Activated CD4-positive, alpha-beta T cell treated with anti-CD3 and anti-CD28 coated beads for 36 hours (primary cell): Measurements from ENCODE around the gene POLD3. TPM values are rescaled to one million over a fixed set of nuclear protein-coding genes. Genes with fewer than 3 reads are reported as not detected.
A peak's percentile ranks its signal among the peaks of the same experiment; 100 is the strongest.

Source experiments
- ATAC-seq: fragments of 200-7000 bp; cut with Tn5 transposase; one replicate; pipeline ENCODE4 v1.10.0; 2021; ENCODE audit warnings: mild to moderate bottlenecking, moderate library complexity
- CTCF ChIA-PET: fragments of 350-600 bp; sonication (Branson Sonifier 250); formaldehyde crosslinking; loops from one replicate; lab custom pipeline; 2021; ENCODE audit warnings: antibody characterized with exemption; lab: Charles Lee
- POLR2A ChIA-PET: fragments of 350-600 bp; sonication (Branson Sonifier 250); formaldehyde crosslinking; loops from one replicate; lab custom pipeline; 2021; ENCODE audit warnings: antibody characterized with exemption, inconsistent platforms; lab: Charles Lee
- DNase-seq: peaks from one replicate; pipeline ENCODE4 v3.0.0-alpha.2; 2020
- H3K27ac Mint-ChIP-seq: one replicate; pipeline ENCODE4 v1.8.0; 2021; ENCODE audit warnings: mixed read lengths
- H3K27me3 Mint-ChIP-seq: one replicate; pipeline ENCODE4 v1.8.0; 2021; ENCODE audit warnings: mixed read lengths
- H3K36me3 Mint-ChIP-seq: one replicate; pipeline ENCODE4 v1.8.0; 2021; ENCODE audit warnings: low read depth, mixed read lengths
- H3K4me1 Mint-ChIP-seq: one replicate; pipeline ENCODE4 v1.8.0; 2021; ENCODE audit warnings: mixed read lengths
- H3K4me3 Mint-ChIP-seq: one replicate; pipeline ENCODE4 v1.8.0; 2021; ENCODE audit warnings: mild to moderate bottlenecking, moderate library complexity, mixed read lengths
- H3K9me3 Mint-ChIP-seq: one replicate; pipeline ENCODE4 v1.8.0; 2021; ENCODE audit warnings: low read depth, mixed read lengths
- intact Hi-C, 2 experiments: fragments of 100-400 bp; cut with DNase I in 1 of 2; cut with micrococcal nuclease in 1 of 2; formaldehyde crosslinking; loops; one replicate each; pipeline versions ENCODE4 v1.14.2 to v1.15.1; 2022 to 2024; cut with DNase I, micrococcal nuclease
- total RNA-seq, 2 experiments: library from RNA; stranded (reverse); gene quantifications; one replicate each; pipeline ENCODE4 v1.2.3, GENCODE V29; 2021

Gene POLD3
- total RNA-seq, 2 experiments from 2014 or later, result 70.0 to 79.8 TPM

DNA sequence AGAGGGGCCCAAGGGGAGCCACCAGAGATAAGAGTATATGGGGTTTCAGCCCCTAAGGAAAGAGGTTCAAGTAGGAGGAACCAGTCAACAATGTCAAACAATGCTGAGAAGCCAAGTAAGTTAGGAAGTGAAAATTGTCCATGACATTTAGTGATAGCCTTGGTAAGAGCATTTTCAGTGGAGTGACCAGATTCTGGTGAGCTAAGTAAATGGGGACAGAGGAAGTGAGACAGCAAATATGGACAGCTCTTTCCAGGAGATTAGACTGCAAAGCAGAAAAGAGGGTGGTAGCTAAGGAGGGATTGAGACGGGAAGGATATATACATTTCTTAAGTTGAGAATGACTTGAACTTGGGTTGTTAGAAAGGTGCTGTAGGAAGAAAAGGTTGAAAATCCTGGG is 22.9 kb downstream of the POLD3 start:
- POLR2A ChIA-PET, result no interaction called here
- Mint-ChIP-seq H3K4me3 (no peak overlapping the region), H3K9me3 (no peaks in the 10 kb centered on the region), H3K27me3 (no peaks in the 10 kb centered on the region), H3K36me3 (peaks cover 52% of the 10 kb centered on the region), H3K4me1 (peaks cover 3% of the 10 kb centered on the region), H3K27ac (no peak overlapping the region)
- intact Hi-C loops, result no loop called here
- ATAC-seq, result no peak
- no peak for DNase-seq
- CTCF ChIA-PET, result interaction anchor here (0.7 to 1.0 kb wide), 2 partner anchors 24 to 163 kb away, joined by 3 read pairs; no protein-coding TSS in a partner anchor

GRCh38 chr11:74615988-74616387 is 23.6 kb downstream of the POLD3 start:
- Mint-ChIP-seq H3K27ac (no peak overlapping the region), H3K36me3 (peaks cover 55% of the 10 kb centered on the region)

DNA sequence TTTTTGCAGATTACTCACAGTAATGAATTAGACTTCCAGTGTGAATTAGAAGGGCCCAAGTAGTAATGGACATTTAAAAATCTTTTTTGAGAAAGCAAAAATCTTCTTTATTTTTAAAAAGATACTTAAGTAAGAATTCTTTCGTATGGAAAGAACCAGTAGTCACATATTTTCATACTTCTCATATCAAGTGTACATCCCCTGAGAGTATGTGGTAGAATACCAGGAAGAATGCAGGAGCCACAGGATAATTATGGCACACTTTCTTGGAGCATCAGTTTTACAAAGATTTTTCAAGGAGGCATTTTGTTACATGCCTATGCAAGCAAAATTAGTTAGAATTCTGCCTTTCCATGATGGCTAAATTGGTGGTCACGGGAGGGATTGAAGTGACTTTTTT is 28.1 kb downstream of the POLD3 start:
- DNase-seq, result no peak
- CTCF ChIA-PET, result no interaction called here
- peaks cover 61% of the 10 kb centered on the region for H3K36me3 Mint-ChIP-seq

More at GRCh38 chr11:74615988-74616387, 23.6 kb downstream of the POLD3 start:
- no peaks in the 10 kb centered on the region for H3K9me3 Mint-ChIP-seq
- H3K27me3 Mint-ChIP-seq, result no peaks in the 10 kb centered on the region
- H3K4me3 Mint-ChIP-seq, result no peak overlapping the region
- CTCF ChIA-PET, result interaction anchor here (0.5 to 1.0 kb wide), 2 partner anchors 110 to 1172 kb away, joined by 3 to 4 read pairs; no protein-coding TSS in a partner anchor
- POLR2A ChIA-PET, result interaction anchor here (0.6 kb wide), 1 partner anchor 130 kb away, joined by 4 read pairs; no protein-coding TSS in a partner anchor
- intact Hi-C loops, result no loop called here
- no peak for ATAC-seq
- H3K4me1 Mint-ChIP-seq, result peaks cover 3% of the 10 kb centered on the region
- DNase-seq, result no peak

DNA sequence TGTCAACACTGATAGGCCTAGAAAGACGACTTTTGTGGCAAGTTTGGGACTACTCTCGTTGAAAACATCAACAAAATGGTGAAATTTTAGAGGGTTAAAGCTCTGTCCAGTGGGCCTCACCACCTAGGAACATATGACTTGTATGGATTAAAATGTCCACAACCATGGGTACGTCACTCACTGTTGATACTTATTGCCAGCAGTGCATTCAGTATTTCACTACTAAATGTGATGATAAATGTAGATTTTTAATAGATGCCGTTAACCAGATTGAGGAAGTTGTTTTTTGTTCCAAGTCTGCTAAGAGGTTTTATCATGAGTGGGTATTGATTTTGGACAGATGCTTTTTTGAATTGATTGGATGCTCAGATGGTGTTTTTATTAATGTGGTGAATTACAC is 33.7 kb downstream of the POLD3 start:
- ATAC-seq, result no peak

More for the DNA sequence above, 28.1 kb downstream of the POLD3 start:
- Mint-ChIP-seq H3K4me3 (no peak overlapping the region), H3K4me1 (peaks cover 3% of the 10 kb centered on the region), H3K27ac (no peak overlapping the region), H3K9me3 (no peaks in the 10 kb centered on the region), H3K27me3 (no peaks in the 10 kb centered on the region)
- POLR2A ChIA-PET, result no interaction called here
- no peak for ATAC-seq
- intact Hi-C loops, result no loop called here

DNA sequence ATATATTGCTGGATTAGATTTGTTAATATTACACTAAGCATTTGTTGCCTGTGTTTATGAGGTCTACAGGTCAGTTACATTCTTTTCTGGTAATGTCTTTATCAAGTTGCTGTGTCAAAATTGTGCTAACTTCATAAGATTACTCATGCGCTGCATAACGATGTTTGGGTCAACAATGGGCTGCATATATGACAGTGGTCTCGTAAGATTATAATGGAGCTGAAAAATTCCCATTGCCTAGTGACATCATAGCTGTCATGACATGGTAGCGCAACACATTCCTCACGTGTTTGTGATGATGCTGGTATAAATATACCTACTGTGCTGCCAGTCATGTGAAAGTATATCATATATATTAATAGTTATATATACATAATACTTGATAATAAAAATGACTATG is 34.2 kb downstream of the POLD3 start:
- intact Hi-C loops, result no loop called here
- H3K4me3 Mint-ChIP-seq, result no peak overlapping the region

More for the DNA sequence above, 33.7 kb downstream of the POLD3 start:
- Mint-ChIP-seq H3K4me3 (no peak overlapping the region), H3K4me1 (peaks cover 2% of the 10 kb centered on the region), H3K9me3 (no peaks in the 10 kb centered on the region), H3K27ac (no peak overlapping the region), H3K27me3 (no peaks in the 10 kb centered on the region), H3K36me3 (peaks cover 53% of the 10 kb centered on the region)
- ChIA-PET CTCF (no interaction called here), POLR2A (no interaction called here)
- intact Hi-C loops, result no loop called here
- DNase-seq, result no peak

DNA sequence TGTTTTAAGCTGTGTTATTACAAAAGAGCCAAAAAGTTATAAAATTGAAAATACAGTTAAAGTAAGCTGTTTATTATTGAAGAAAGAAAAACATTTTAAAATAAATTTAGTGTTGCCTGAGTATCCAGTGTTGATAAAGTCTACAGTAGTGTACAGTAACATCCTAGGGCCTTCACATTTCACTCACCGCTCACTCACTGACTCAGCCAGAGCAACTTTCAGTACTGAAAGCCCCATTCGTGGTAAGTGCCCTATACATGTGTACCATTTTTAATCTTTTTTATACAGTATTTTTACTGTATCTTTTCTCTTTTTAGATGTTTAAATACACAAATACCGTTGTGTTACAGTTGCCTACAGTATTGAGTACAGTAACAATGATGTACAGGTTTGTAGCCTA is 35.0 kb downstream of the POLD3 start:
- peak; percentile 21 for DNase-seq
- Mint-ChIP-seq H3K4me1 (peaks cover 4% of the 10 kb centered on the region), H3K27ac (no peak overlapping the region), H3K4me3 (no peak overlapping the region), H3K27me3 (no peaks in the 10 kb centered on the region), H3K9me3 (no peaks in the 10 kb centered on the region), H3K36me3 (peaks cover 54% of the 10 kb centered on the region)
- intact Hi-C loops, result no loop called here
- ATAC-seq, result peak; percentile 55
- ChIA-PET POLR2A (no interaction called here), CTCF (interaction anchor here (0.6 kb wide), 1 partner anchor 23 kb away, joined by 3 read pairs; no protein-coding TSS in a partner anchor)

More for the DNA sequence above, 34.2 kb downstream of the POLD3 start:
- H3K36me3 Mint-ChIP-seq, result peaks cover 50% of the 10 kb centered on the region
- H3K27ac Mint-ChIP-seq, result no peak overlapping the region
- DNase-seq (no peak), ATAC-seq (no peak)
- ChIA-PET CTCF (no interaction called here), POLR2A (no interaction called here)
- peaks cover 2% of the 10 kb centered on the region for H3K4me1 Mint-ChIP-seq
- H3K9me3 Mint-ChIP-seq, result no peaks in the 10 kb centered on the region
- no peaks in the 10 kb centered on the region for H3K27me3 Mint-ChIP-seq

GRCh38 chr11:74630043-74630442 is 37.7 kb downstream of the POLD3 start:
- no peaks in the 10 kb centered on the region for H3K27me3 Mint-ChIP-seq
- ATAC-seq (no peak), DNase-seq (no peak)
- POLR2A ChIA-PET, result interaction anchor here (0.6 kb wide), 1 partner anchor 15 kb away, joined by 3 read pairs; no protein-coding TSS in a partner anchor
- peaks cover 61% of the 10 kb centered on the region for H3K36me3 Mint-ChIP-seq
- no peaks in the 10 kb centered on the region for H3K9me3 Mint-ChIP-seq
- CTCF ChIA-PET, result no interaction called here
- intact Hi-C loops, result no loop called here
- peaks cover 4% of the 10 kb centered on the region for H3K4me1 Mint-ChIP-seq
- no peak overlapping the region for H3K4me3 Mint-ChIP-seq
- no peak overlapping the region for H3K27ac Mint-ChIP-seq

- peaks cover 16% of the 10 kb centered on the region for H3K4me1 Mint-ChIP-seq
- H3K27ac Mint-ChIP-seq, result no peak overlapping the region
- no peak overlapping the region for H3K4me3 Mint-ChIP-seq
- DNase-seq, result no peak
- no peaks in the 10 kb centered on the region for H3K9me3 Mint-ChIP-seq
- ATAC-seq, result no peak
- peaks cover 68% of the 10 kb centered on the region for H3K36me3 Mint-ChIP-seq
- CTCF ChIA-PET, result interaction anchor here (1.0 kb wide), 1 partner anchor 92 kb away, joined by 4 read pairs; no protein-coding TSS in a partner anchor
- POLR2A ChIA-PET, result no interaction called here
- no peaks in the 10 kb centered on the region for H3K27me3 Mint-ChIP-seq
- intact Hi-C loops, result no loop called here
Measured at GRCh38 chr11:74633406-74634393, 41.3 kb downstream of the POLD3 start.

DNA sequence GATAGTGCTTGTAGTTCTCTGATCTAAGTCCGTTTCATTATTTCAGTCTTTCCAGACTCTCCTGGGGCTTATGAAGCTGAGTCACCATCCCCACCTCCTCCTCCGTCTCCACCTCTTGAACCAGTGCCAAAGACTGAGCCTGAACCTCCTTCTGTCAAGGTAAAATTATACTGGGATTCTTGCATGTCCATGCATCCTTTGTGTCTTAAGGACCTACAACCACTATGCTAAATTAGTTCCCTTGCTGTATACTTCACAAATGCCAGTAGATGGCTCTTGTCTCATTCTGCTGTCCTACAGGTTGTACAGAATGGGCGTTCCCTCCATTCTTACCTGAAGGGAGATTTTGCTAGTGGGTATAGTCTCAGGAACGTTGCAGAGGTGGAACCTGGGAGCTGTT is 42.2 kb downstream of the POLD3 start:
- intact Hi-C loops, result no loop called here
- ChIA-PET POLR2A (no interaction called here), CTCF (interaction anchor here (1.0 kb wide), 1 partner anchor 91 kb away, joined by 4 read pairs; no protein-coding TSS in a partner anchor)
- Mint-ChIP-seq H3K9me3 (no peaks in the 10 kb centered on the region), H3K27me3 (no peaks in the 10 kb centered on the region), H3K4me1 (peaks cover 16% of the 10 kb centered on the region), H3K27ac (no peak overlapping the region), H3K36me3 (peaks cover 64% of the 10 kb centered on the region), H3K4me3 (no peak overlapping the region)
- no peak for DNase-seq
- ATAC-seq, result no peak

- DNase-seq (no peak), ATAC-seq (peak; percentile 88)
- intact Hi-C loops, result no loop called here
- ChIA-PET POLR2A (interaction anchor here (0.7 kb wide), 1 partner anchor 1199 kb away, joined by 6 read pairs; no protein-coding TSS in a partner anchor), CTCF (interaction anchor here (0.6 kb wide), 2 partner anchors 20 to 114 kb away, joined by 3 to 4 read pairs; no protein-coding TSS in a partner anchor)
- H3K27me3 Mint-ChIP-seq, result no peaks in the 10 kb centered on the region
- peak overlapping the region; percentile 72 for H3K27ac Mint-ChIP-seq
- no peaks in the 10 kb centered on the region for H3K9me3 Mint-ChIP-seq
- H3K36me3 Mint-ChIP-seq, result peaks cover 75% of the 10 kb centered on the region
- H3K4me1 Mint-ChIP-seq, result peaks cover 15% of the 10 kb centered on the region
- no peak overlapping the region for H3K4me3 Mint-ChIP-seq
Measured at GRCh38 chr11:74636630-74637184, 44.3 kb downstream of the POLD3 start.

GRCh38 chr11:74637700-74638099 is 45.3 kb downstream of the POLD3 start:
- peaks cover 76% of the 10 kb centered on the region for H3K36me3 Mint-ChIP-seq
- H3K4me1 Mint-ChIP-seq, result peaks cover 14% of the 10 kb centered on the region
- H3K27ac Mint-ChIP-seq, result no peak overlapping the region
- H3K9me3 Mint-ChIP-seq, result no peaks in the 10 kb centered on the region
- H3K27me3 Mint-ChIP-seq, result no peaks in the 10 kb centered on the region
- POLR2A ChIA-PET, result no interaction called here
- CTCF ChIA-PET, result interaction anchor here (0.6 to 1.2 kb wide), 2 partner anchors 15 to 138 kb away, joined by 3 to 4 read pairs; no protein-coding TSS in a partner anchor
- ATAC-seq, result no peak
- H3K4me3 Mint-ChIP-seq, result no peak overlapping the region
- intact Hi-C loops, result no loop called here
- DNase-seq, result no peak
